Activated CD4-positive, alpha-beta T cell treated with anti-CD3 and anti-CD28 coated beads, Interleukin-2, amount 10 ng/mL, durations not matched to agents 24 days and 14 days (primary cell): ENCODE measurements around the gene SCN3B. TPM values are rescaled to one million over a fixed set of nuclear protein-coding genes. Genes with fewer than 3 reads are reported as not detected.

ENCODE experiments used
- DNase-seq: peaks from one replicate; pipeline ENCODE4 v3.0.0; 2022
- H3K27ac Mint-ChIP-seq: one replicate; pipeline ENCODE4 v1.8.0; 2022; ENCODE audit warnings: mild to moderate bottlenecking, mixed read lengths
- H3K27me3 Mint-ChIP-seq: one replicate; pipeline ENCODE4 v1.8.0; 2022; ENCODE audit warnings: mixed read lengths
- H3K36me3 Mint-ChIP-seq: one replicate; pipeline ENCODE4 v1.8.0; 2022; ENCODE audit warnings: low read depth, mild to moderate bottlenecking, mixed read lengths
- H3K4me1 Mint-ChIP-seq: one replicate; pipeline ENCODE4 v1.8.0; 2021; ENCODE audit warnings: mixed read lengths
- H3K4me3 Mint-ChIP-seq: one replicate; pipeline ENCODE4 v1.8.0; 2022; ENCODE audit warnings: mild to moderate bottlenecking, moderate library complexity, mixed read lengths
- H3K9me3 Mint-ChIP-seq: one replicate; pipeline ENCODE4 v1.8.0; 2021; ENCODE audit warnings: mixed read lengths
- intact Hi-C: fragments of 100-400 bp; cut with micrococcal nuclease; formaldehyde crosslinking; loops from one replicate; pipeline ENCODE4 v1.15.1; 2023
- total RNA-seq: library from RNA; stranded (reverse); gene quantifications from 2 replicates; pipeline ENCODE4 v1.2.3, GENCODE V29; 2022

SCN3B gene
- total RNA-seq, 1 donor from 2014 or later, result not detected

DNA sequence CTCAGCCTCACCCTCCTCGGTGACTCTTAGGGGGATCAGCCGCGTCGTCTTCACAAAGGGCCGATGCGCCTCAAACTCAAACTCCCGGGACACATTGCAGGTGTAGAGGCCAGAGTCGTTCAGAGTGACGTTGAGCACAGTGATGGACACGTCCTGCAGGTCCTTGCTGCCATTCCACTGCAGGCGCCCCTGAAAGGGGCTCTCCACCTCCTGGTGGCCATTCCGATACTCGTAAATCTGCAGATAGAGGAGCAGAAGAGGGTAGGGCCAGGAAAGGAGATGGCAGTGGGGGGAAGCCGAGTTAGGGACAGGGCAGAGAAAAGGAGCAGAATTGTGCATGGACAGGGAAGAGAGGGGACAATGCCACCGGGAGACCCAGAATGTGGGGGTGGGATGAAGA is 12.0 kb downstream of the SCN3B start:
- H3K27me3 Mint-ChIP-seq, result peaks cover 11% of the 10 kb centered on the region
- no peak overlapping the region for H3K4me3 Mint-ChIP-seq
- H3K27ac Mint-ChIP-seq, result no peak overlapping the region
- H3K4me1 Mint-ChIP-seq, result peaks cover 2% of the 10 kb centered on the region
- intact Hi-C loops, result no loop called here
- H3K9me3 Mint-ChIP-seq, result no peaks in the 10 kb centered on the region
- no peaks in the 10 kb centered on the region for H3K36me3 Mint-ChIP-seq
- DNase-seq, result no peak

DNA sequence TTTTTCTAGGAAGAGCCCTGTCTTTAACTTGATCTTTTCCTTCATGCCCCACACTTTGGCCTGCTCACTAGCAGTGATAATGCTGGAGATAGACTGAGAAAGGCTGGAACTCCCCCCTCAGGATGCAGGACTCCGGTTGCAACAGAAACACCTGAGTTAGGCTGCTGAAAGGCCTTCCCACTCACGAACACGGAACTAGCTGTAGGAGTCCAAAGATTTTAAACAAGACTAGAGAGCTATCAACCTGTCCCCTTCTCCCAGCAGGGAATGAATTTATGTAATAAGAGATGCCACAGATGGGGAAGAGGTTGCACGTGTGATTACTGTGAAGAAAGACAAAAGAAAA is 13.0 kb downstream of the SCN3B start:
- Mint-ChIP-seq H3K4me3 (no peak overlapping the region), H3K27ac (no peak overlapping the region), H3K36me3 (no peaks in the 10 kb centered on the region), H3K9me3 (no peaks in the 10 kb centered on the region), H3K27me3 (peaks cover 8% of the 10 kb centered on the region), H3K4me1 (peaks cover 2% of the 10 kb centered on the region)
- no peak for DNase-seq
- intact Hi-C loops, result loop anchor here (1.0 kb wide), 1 partner anchor 66 kb away; no protein-coding TSS in a partner anchor

DNA sequence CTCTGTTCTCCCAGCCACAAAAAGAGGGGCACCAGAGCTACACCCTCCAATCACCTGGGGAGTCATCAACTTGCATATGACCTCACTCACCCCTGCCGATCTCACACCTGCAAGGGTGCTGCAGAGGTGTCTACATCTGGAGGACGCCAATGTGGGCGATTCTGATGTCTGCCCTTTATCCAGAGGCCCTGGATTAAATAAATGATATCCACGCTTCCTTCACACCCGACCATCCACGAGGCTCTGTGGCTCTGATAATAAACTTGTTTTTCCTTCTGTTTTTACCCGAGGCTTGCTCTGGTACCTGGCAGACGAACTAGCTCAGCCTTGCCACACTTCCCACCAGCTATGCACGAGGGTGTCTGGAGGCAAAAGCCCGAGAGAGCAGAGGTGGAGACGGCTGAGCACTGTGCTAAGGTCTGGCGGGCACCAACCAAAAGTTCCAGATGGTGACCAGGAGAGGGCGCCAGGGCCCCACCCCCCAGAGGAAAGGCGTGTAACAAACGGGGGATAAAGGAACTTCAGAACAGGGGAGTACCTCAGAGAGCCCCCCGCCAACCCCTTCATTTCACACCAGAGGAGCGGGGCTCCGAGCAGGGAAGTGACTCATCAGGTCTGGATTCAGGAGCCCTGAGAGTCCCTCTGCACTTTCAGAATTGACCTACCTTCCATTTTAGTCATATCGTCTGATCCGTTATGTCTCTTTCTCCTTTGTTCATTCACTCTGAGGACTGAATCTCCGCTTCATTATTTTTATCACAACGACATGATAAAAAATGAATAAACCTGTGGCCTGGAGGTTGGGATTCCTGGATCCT is 13.5 kb downstream of the SCN3B start:
- Mint-ChIP-seq H3K9me3 (no peaks in the 10 kb centered on the region), H3K27me3 (peaks cover 4% of the 10 kb centered on the region), H3K27ac (no peak overlapping the region), H3K4me1 (peaks cover 2% of the 10 kb centered on the region), H3K36me3 (no peaks in the 10 kb centered on the region), H3K4me3 (no peak overlapping the region)
- intact Hi-C loops, result loop anchor here (1.0 kb wide), 1 partner anchor 66 kb away; no protein-coding TSS in a partner anchor
- DNase-seq, result peak; percentile 82

DNA sequence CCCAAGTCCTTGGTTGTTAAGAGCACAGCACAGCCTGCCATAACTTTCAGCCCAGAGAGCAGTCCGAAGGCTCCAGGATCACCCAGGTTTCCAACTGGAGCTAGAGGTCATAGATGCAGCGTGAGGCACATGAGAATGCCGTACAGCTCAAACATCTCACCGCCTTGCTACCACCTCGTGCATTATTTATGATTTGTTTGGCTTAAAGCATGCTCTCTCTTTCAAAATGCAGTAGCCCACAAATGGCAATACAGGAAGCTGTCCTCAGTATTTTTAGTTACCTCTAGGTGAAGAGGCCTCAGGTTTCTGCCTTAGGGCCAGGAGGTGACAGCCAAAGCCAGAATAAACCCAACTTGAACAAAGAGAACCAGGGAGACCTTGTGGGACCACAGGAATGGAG is 14.4 kb downstream of the SCN3B start:
- Mint-ChIP-seq H3K27me3 (peaks cover 5% of the 10 kb centered on the region), H3K4me1 (peaks cover 2% of the 10 kb centered on the region), H3K4me3 (no peak overlapping the region), H3K27ac (no peak overlapping the region), H3K9me3 (no peaks in the 10 kb centered on the region), H3K36me3 (no peaks in the 10 kb centered on the region)
- no peak for DNase-seq
- intact Hi-C loops, result no loop called here

DNA sequence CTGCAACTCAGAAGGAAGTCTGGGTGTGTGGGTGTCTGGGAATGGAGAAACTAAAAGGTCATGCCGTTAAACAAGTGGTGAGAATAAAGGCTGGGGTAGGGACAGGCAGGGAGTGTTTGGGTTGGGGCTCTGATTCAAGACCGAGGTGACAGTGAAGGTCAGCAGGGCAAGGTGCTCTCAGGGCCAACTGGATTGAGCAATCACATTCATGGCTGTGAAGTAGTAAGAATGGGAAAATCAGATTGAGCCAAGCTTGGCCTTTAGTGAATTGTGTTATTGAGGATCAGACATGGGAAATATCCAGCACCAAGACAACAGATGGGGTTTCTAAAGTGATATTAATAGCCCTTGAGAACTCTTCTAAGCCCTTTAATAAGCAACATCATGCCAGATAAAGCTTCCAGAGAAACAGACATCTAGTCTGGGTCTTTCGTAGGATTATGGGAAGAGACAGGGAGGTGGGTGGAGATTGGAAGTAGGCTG is 24.3 kb downstream of the SCN3B start:
- H3K36me3 Mint-ChIP-seq, result peaks cover 21% of the 10 kb centered on the region
- intact Hi-C loops, result no loop called here
- H3K4me3 Mint-ChIP-seq, result no peak overlapping the region
- H3K27me3 Mint-ChIP-seq, result peaks cover 13% of the 10 kb centered on the region
- H3K27ac Mint-ChIP-seq, result no peak overlapping the region
- no peaks in the 10 kb centered on the region for H3K4me1 Mint-ChIP-seq
- no peaks in the 10 kb centered on the region for H3K9me3 Mint-ChIP-seq
- no peak for DNase-seq

DNA sequence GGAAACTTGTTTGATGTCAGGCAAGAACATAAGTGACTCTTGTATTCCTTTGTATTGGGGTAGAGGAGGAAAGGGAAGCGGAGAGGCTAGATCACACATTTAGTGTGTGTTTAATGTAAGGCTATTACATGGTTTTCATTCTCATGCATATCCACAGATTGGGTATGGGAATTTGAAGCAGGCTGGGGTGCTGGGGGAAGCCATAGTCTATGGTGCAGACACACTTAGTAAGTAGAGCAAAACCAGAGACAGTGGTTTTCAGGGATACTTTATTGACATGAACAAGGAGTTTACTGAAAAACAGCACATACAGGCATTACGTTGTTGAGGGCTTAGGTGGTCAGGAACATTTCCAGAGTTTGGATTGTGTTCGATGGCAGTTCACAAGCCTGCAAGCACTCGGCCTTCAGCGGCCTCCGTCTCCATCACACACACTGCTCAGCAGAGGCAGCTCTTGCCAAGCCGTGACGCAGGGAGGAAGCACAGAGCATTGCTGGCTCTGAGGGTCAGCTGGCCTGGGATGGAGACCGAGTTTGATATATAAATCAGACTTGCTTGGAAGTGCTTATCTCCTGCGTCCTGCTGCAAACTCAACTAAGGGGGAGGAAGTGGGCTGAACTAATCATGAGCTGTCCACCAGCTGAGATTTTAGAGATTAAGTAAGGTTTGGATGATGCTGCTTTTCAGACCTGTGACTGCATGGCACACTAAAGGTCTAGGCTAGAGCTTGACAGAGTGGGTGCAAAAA is 25.3 kb downstream of the SCN3B start:
- H3K4me1 Mint-ChIP-seq, result no peaks in the 10 kb centered on the region
- H3K27me3 Mint-ChIP-seq, result peaks cover 8% of the 10 kb centered on the region
- H3K36me3 Mint-ChIP-seq, result peaks cover 26% of the 10 kb centered on the region
- no peak for DNase-seq
- no peak overlapping the region for H3K27ac Mint-ChIP-seq
- no peak overlapping the region for H3K4me3 Mint-ChIP-seq
- intact Hi-C loops, result no loop called here
- no peaks in the 10 kb centered on the region for H3K9me3 Mint-ChIP-seq

DNA sequence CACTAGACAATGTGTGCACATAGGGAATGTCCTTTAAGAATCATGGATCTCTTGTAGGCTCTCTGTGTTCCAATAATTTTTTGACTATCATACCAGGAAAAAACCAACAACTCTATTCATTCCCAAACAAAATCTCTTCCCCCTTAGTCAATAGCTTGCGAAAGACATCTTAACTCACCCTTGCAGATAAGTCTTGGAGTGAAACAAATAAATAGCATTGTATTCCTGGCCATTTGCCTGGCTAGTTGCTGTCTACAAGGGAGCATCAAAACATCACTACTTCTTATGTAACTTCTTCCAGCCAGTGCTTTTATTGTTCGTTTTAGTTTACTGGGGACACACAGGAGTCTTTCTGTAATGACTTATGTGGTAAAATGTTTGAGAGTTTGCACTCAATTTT is 29.4 kb downstream of the SCN3B start:
- Mint-ChIP-seq H3K36me3 (peaks cover 48% of the 10 kb centered on the region), H3K9me3 (no peaks in the 10 kb centered on the region), H3K27me3 (no peaks in the 10 kb centered on the region), H3K4me1 (no peaks in the 10 kb centered on the region), H3K27ac (no peak overlapping the region), H3K4me3 (no peak overlapping the region)
- DNase-seq, result no peak
- intact Hi-C loops, result no loop called here

DNA sequence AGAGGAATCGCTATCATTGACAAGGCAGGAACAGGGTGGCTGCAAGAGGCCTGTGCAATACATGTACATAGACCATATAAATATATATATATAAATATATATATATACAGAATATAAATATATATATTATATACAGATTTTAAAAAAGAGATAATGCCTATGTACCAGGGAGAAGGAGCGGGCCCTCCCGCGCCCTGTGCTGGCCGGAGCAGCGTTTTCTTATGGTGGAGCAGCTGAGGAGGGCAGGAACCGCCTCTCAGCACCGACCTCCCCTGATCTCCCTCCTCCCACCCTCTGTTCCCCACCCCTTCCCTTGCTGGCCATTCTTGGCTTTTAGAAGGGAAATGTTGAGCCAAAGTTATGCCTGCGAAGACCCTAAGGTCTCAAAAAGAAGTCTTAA is 31.8 kb downstream of the SCN3B start:
- Mint-ChIP-seq H3K27me3 (no peaks in the 10 kb centered on the region), H3K4me1 (no peaks in the 10 kb centered on the region), H3K4me3 (no peak overlapping the region), H3K36me3 (peaks cover 68% of the 10 kb centered on the region), H3K9me3 (no peaks in the 10 kb centered on the region), H3K27ac (no peak overlapping the region)
- DNase-seq, result no peak
- intact Hi-C loops, result no loop called here

DNA sequence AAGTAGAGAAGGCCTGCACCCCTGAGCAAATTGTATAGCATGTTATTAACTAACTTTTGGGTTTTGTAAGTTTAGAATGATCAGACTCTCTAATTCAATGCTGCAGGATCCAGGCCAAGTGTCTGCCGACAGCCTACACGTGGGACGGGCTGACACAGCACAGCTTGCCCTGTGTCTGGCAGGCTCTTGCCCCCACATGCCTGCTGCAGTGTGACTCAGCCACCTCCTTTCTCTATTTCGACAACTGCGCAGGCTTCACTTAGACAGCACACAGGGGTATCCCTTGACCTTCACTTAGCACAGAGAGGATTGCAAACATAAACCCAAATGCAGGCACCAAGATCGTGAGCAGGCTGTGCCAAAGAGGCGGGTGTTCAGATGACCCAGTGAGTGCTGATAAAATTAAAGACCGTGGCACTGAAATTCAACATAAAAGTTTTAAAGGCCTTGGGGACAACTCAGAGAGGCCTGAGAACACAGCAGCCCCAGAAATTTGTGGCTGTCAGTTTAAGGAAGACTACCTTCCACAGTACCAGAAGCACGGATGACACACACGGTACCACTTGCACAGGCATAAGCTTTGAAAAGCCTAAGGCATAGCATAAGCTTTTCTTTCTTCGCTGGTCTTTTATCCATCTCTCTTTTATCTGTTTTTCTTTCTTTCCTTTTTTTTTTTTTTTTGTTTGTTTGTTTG is 37.8 kb downstream of the SCN3B start:
- Mint-ChIP-seq H3K27me3 (no peaks in the 10 kb centered on the region), H3K4me3 (no peak overlapping the region), H3K27ac (no peak overlapping the region), H3K36me3 (peaks cover 75% of the 10 kb centered on the region), H3K9me3 (no peaks in the 10 kb centered on the region), H3K4me1 (no peaks in the 10 kb centered on the region)
- no peak for DNase-seq
- intact Hi-C loops, result no loop called here

DNA sequence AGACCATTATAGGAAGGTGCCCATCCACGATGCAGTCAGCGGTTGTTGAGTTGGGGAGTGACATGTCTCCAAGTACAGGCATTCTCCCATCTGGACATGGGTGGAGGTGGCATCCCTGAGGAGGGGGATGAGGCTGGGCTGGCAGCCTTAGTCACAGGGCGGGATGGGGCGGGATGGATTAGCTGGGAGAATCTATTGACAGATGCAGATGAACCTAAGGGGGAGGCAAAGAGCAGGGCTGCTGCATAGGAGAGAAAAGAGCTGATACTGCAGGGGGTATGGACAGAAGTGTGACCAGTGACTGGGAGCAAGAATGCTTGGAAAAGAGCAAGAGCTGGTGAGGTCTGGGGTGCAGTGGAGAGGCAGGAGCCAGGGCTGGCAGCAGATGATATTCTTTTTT is 42.7 kb downstream of the SCN3B start:
- intact Hi-C loops, result no loop called here
- Mint-ChIP-seq H3K27me3 (no peaks in the 10 kb centered on the region), H3K36me3 (peaks cover 71% of the 10 kb centered on the region), H3K27ac (peak overlapping the region; percentile 15), H3K4me1 (no peaks in the 10 kb centered on the region), H3K9me3 (no peaks in the 10 kb centered on the region), H3K4me3 (no peak overlapping the region)
- no peak for DNase-seq

DNA sequence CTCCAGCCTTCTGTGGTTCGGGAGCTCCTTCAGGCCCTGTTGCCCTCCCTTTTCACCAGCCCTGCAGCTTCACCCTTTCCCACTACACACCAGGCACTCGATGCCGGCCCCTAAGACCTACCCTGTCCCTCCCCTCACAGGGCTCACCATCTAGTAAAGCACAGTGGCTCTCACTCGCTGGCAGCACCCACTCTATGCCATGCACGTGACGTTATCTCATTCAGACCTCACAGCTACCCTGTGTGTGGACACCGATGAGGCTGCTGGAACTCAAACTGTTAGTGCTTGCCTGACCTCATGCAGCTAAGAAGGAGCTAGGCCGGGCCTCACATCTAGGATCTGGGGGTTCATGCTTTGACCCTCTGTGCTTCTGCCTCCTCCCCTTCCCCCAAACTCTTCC is 45.5 kb downstream of the SCN3B start:
- intact Hi-C loops, result no loop called here
- H3K27me3 Mint-ChIP-seq, result no peaks in the 10 kb centered on the region
- H3K36me3 Mint-ChIP-seq, result peaks cover 73% of the 10 kb centered on the region
- no peak overlapping the region for H3K27ac Mint-ChIP-seq
- DNase-seq, result no peak
- no peak overlapping the region for H3K4me3 Mint-ChIP-seq
- no peaks in the 10 kb centered on the region for H3K9me3 Mint-ChIP-seq
- peaks cover 1% of the 10 kb centered on the region for H3K4me1 Mint-ChIP-seq

DNA sequence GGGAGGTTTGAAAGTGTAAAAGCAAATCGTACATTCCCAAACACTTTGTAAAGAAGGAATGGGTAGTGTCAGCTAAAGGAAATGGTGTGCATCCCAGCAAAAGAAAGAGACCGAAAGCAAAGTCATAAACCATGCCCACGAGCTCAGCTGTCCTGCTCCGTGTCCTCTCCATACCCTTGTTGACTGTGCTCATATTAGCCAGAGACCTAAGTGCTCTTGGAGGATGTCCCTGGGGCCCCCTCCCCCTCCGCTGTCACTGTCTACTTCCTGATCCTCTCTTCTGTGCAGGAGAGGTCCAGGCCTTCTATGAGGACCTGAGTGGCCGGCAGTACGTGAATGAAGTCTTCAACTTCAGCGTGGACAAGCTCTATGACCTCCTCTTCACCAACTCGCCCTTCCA is 46.1 kb downstream of the SCN3B start:
- H3K36me3 Mint-ChIP-seq, result peaks cover 74% of the 10 kb centered on the region
- no peak overlapping the region for H3K27ac Mint-ChIP-seq
- H3K9me3 Mint-ChIP-seq, result no peaks in the 10 kb centered on the region
- H3K4me3 Mint-ChIP-seq, result no peak overlapping the region
- DNase-seq, result no peak
- no peaks in the 10 kb centered on the region for H3K27me3 Mint-ChIP-seq
- intact Hi-C loops, result no loop called here
- H3K4me1 Mint-ChIP-seq, result peaks cover 7% of the 10 kb centered on the region

DNA sequence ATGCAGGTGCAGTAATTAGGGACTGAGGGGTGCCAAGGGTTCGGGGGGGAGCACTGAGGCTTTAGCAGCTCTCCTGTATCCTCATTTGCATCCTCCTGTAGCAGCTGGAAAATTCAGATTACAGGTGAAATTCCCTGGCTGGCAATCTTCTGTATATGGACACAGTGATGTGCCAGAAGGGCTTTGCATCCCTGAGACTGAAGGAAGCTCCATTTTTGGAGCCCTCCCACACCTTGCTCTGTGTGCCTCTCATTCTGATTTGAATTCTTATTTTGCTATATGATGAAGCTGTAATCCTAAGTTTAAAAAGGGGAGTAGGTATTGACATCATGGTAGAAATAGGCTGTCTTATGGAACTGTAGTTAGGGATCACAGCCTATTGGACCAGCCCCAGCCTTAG is 46.6 kb downstream of the SCN3B start:
- no peaks in the 10 kb centered on the region for H3K9me3 Mint-ChIP-seq
- intact Hi-C loops, result no loop called here
- no peak overlapping the region for H3K4me3 Mint-ChIP-seq
- DNase-seq, result no peak
- H3K27ac Mint-ChIP-seq, result no peak overlapping the region
- peaks cover 73% of the 10 kb centered on the region for H3K36me3 Mint-ChIP-seq
- H3K27me3 Mint-ChIP-seq, result no peaks in the 10 kb centered on the region
- peaks cover 7% of the 10 kb centered on the region for H3K4me1 Mint-ChIP-seq

DNA sequence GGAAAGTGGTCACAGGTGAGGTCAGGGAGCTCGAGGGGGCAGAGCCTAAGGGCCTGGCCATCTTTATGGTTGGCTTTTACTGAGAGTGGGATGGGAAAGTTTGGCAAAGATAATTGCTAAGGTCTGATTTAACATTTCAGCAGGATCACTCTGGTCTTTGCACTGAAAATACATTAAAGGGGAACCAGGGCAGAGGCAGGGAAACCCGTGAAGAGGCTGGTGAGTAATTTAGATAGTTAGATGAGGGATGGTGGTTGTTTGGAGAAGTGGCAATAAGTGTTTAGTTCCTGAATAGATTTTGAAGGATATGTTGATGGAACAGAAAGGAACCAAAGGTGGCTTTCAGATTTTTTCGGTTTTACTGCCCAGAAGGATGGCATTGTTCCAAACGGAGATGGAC is 50.8 kb downstream of the SCN3B start:
- no peak for DNase-seq
- intact Hi-C loops, result no loop called here
- Mint-ChIP-seq H3K4me1 (peaks cover 9% of the 10 kb centered on the region), H3K27me3 (no peaks in the 10 kb centered on the region), H3K4me3 (no peak overlapping the region), H3K9me3 (no peaks in the 10 kb centered on the region), H3K36me3 (peaks cover 74% of the 10 kb centered on the region), H3K27ac (peak overlapping the region; percentile 32)
